Parathyroid adenoma (tissue), 2 donors: ENCODE data around the gene SENP7.

Source experiments
- H2AFZ ChIP-seq: fragments of 300-600 bp; sonication (generic); one replicate; pipeline ENCODE4 v1.7.0; 2017; ENCODE audit warnings: antibody characterized with exemption, mild to moderate bottlenecking
- H3K27ac ChIP-seq: fragments of 300-600 bp; sonication (generic); one replicate; pipeline ENCODE4 v1.7.0; 2017
- H3K27me3 ChIP-seq: fragments of 300-600 bp; sonication (generic); one replicate; pipeline ENCODE4 v1.7.0; 2017; ENCODE audit warnings: low read length; ENCODE audit not compliant: control insufficient read depth, insufficient read depth
- H3K36me3 ChIP-seq: fragments of 300-600 bp; sonication (generic); one replicate; pipeline ENCODE4 v1.7.0; 2017; ENCODE audit warnings: low read length; ENCODE audit not compliant: control insufficient read depth, insufficient read depth
- H3K4me1 ChIP-seq: fragments of 300-600 bp; sonication (generic); one replicate; pipeline ENCODE4 v1.7.0; 2017; ENCODE audit warnings: control low read depth
- H3K4me2 ChIP-seq: fragments of 300-600 bp; sonication (generic); one replicate; pipeline ENCODE4 v1.7.0; 2017; ENCODE audit warnings: low read length
- H3K4me3 ChIP-seq: fragments of 300-600 bp; sonication (generic); one replicate; pipeline ENCODE4 v1.7.0; 2017; ENCODE audit warnings: low read depth, low read length
- H3K79me2 ChIP-seq: fragments of 300-600 bp; sonication (generic); one replicate; pipeline ENCODE4 v1.7.0; 2017; ENCODE audit warnings: control low read depth
- H3K9ac ChIP-seq: fragments of 300-600 bp; sonication (generic); one replicate; pipeline ENCODE4 v1.7.0; 2017; ENCODE audit warnings: mild to moderate bottlenecking
- H3K9me3 ChIP-seq: fragments of 300-600 bp; sonication (generic); one replicate; pipeline ENCODE4 v1.7.0; 2017; ENCODE audit warnings: low read length; ENCODE audit not compliant: control insufficient read depth
- CTCF ChIP-seq: fragments of 300-600 bp; sonication (generic); IDR thresholded peaks from one replicate; pipeline ENCODE4 v1.7.0; 2017; ENCODE audit warnings: antibody characterized with exemption, mild to moderate bottlenecking
- donor health status: primary hyperparathyroidism.

Gene SENP7

GRCh38 chr3:101303089-101303731 lies 209.8 kb downstream of the SENP7 start:
- Histone ChIP-seq H3K9ac (no peak overlapping the region), H3K27me3 (no peaks in the 10 kb centered on the region), H3K4me3 (no peak overlapping the region), H3K27ac (no peak overlapping the region), H3K9me3 (no peaks in the 10 kb centered on the region), H2AFZ (no peak overlapping the region), H3K4me1 (no peaks in the 10 kb centered on the region), H3K4me2 (no peak overlapping the region), H3K36me3 (no peaks in the 10 kb centered on the region), H3K79me2 (no peaks in the 10 kb centered on the region)
- no peak for TF ChIP-seq CTCF

GRCh38 chr3:101300073-101300472 lies 212.9 kb downstream of the SENP7 start:
- H3K36me3 ChIP-seq: no peaks in the 10 kb centered on the region
- H3K4me1 ChIP-seq: no peaks in the 10 kb centered on the region
- H3K4me3 ChIP-seq: no peak overlapping the region
- no peak overlapping the region for H2AFZ ChIP-seq
- H3K9ac ChIP-seq: no peak overlapping the region
- no peaks in the 10 kb centered on the region for H3K9me3 ChIP-seq
- no peaks in the 10 kb centered on the region for H3K79me2 ChIP-seq
- H3K27me3 ChIP-seq: no peaks in the 10 kb centered on the region
- no peak for TF ChIP-seq CTCF
- H3K4me2 ChIP-seq: no peak overlapping the region
- no peak overlapping the region for H3K27ac ChIP-seq

GRCh38 chr3:101292027-101292426 lies 221.0 kb downstream of the SENP7 start:
- no peak overlapping the region for H3K9ac ChIP-seq
- H3K27me3 ChIP-seq: no peaks in the 10 kb centered on the region
- no peaks in the 10 kb centered on the region for H3K9me3 ChIP-seq
- no peak overlapping the region for H3K27ac ChIP-seq
- H2AFZ ChIP-seq: no peak overlapping the region
- no peak for TF ChIP-seq CTCF
- no peak overlapping the region for H3K4me3 ChIP-seq
- no peaks in the 10 kb centered on the region for H3K36me3 ChIP-seq
- no peak overlapping the region for H3K4me2 ChIP-seq
- no peaks in the 10 kb centered on the region for H3K4me1 ChIP-seq
- no peaks in the 10 kb centered on the region for H3K79me2 ChIP-seq

GRCh38 chr3:101288294-101288693 lies 224.7 kb downstream of the SENP7 start:
- H3K9me3 ChIP-seq: no peaks in the 10 kb centered on the region
- TF ChIP-seq CTCF: no peak
- no peaks in the 10 kb centered on the region for H3K27me3 ChIP-seq
- H3K4me3 ChIP-seq: no peak overlapping the region
- H3K4me1 ChIP-seq: no peaks in the 10 kb centered on the region
- no peaks in the 10 kb centered on the region for H3K79me2 ChIP-seq
- H3K36me3 ChIP-seq: no peaks in the 10 kb centered on the region
- H2AFZ ChIP-seq: no peak overlapping the region
- H3K4me2 ChIP-seq: no peak overlapping the region
- no peak overlapping the region for H3K9ac ChIP-seq
- no peak overlapping the region for H3K27ac ChIP-seq

- Histone ChIP-seq H3K79me2 (no peaks in the 10 kb centered on the region), H3K27me3 (no peaks in the 10 kb centered on the region), H3K36me3 (no peaks in the 10 kb centered on the region), H3K9ac (no peak overlapping the region), H2AFZ (no peak overlapping the region), H3K4me2 (no peak overlapping the region), H3K4me1 (no peaks in the 10 kb centered on the region), H3K27ac (no peak overlapping the region), H3K4me3 (no peak overlapping the region), H3K9me3 (no peaks in the 10 kb centered on the region)
- no peak for TF ChIP-seq CTCF
Measured at GRCh38 chr3:101284757-101285156, 228.3 kb downstream of the SENP7 start.
